Measurements from ENCODE around the gene GIT2.
A peak's percentile ranks its signal among the peaks of the same experiment; 100 is the strongest.

The GIT2 gene

GRCh38 chr12:109890620-109891170, 105.5 kb downstream of the GIT2 start:
- H3K27ac ChIP-seq (ENCODE audit: extremely low read depth, low read depth, low read length) = no peak overlapping the region
- no peaks in the 10 kb centered on the region for H3K9me3 ChIP-seq (ENCODE audit: control insufficient read depth, insufficient read depth, low read depth, low read length)
- no peak overlapping the region for H3K4me3 ChIP-seq (ENCODE audit: low read depth, low read length)
- H3K36me3 ChIP-seq (ENCODE audit: control insufficient read depth in 2 of 2, insufficient read depth in 1 of 2, low read length in 2 of 2) = no peaks in the 10 kb centered on the region
- ChIA-PET CTCF (interaction anchor here (2.3 kb wide), 1 partner anchor 46 kb away, joined by 6 read pairs; no protein-coding TSS in a partner anchor), POLR2A (no interaction called here)
- no peaks in the 10 kb centered on the region for H3K4me1 ChIP-seq (ENCODE audit: control insufficient read depth, insufficient read depth, low read length)
- no peak for TF ChIP-seq PRDM6 (tag by site-specific recombination; IDR thresholded peaks at IDR 0.05)
- no peak for TF ChIP-seq ZNF132 (tag by site-specific recombination; IDR thresholded peaks at IDR 0.05; ENCODE audit: borderline replicate concordance)
- TF ChIP-seq ZNF266 (tag by site-specific recombination; IDR thresholded peaks at IDR 0.05; ENCODE audit: low read depth) = no peak

GRCh38 chr12:109888179-109889020, 107.8 kb downstream of the GIT2 start:
- H3K4me3 ChIP-seq (ENCODE audit: low read depth, low read length) = no peak overlapping the region
- CTCF ChIA-PET = interaction anchor here (0.6 to 1.7 kb wide), 6 partner anchors 22 to 582 kb away, joined by 3 to 7 read pairs (median 4); no protein-coding TSS in a partner anchor
- H3K9me3 ChIP-seq (ENCODE audit: control insufficient read depth, insufficient read depth, low read depth, low read length) = no peaks in the 10 kb centered on the region
- no peaks in the 10 kb centered on the region for H3K36me3 ChIP-seq (ENCODE audit: control insufficient read depth in 2 of 2, insufficient read depth in 1 of 2, low read length in 2 of 2)
- POLR2A ChIA-PET = interaction anchor here (0.7 kb wide), 1 partner anchor 19 kb away, joined by 7 read pairs; no protein-coding TSS in a partner anchor
- no peaks in the 10 kb centered on the region for H3K4me1 ChIP-seq (ENCODE audit: control insufficient read depth, insufficient read depth, low read length)
- TF ChIP-seq PRDM10 (tag by site-specific recombination; IDR thresholded peaks at IDR 0.05) (peak; percentile 70), ZNF610 (tag by site-specific recombination; IDR thresholded peaks at IDR 0.05; ENCODE audit: borderline replicate concordance) (no peak), SCRT1 (tag by site-specific recombination; IDR thresholded peaks at IDR 0.05; ENCODE audit: borderline replicate concordance) (no peak), ZNF335 (tag by site-specific recombination; conservative IDR thresholded peaks at IDR 0.05) (peak; percentile 23)
- no peak overlapping the region for H3K27ac ChIP-seq (ENCODE audit: extremely low read depth, low read depth, low read length)

GRCh38 chr12:109885616-109886015, 110.6 kb downstream of the GIT2 start:
- ChIA-PET POLR2A (interaction anchor here (0.6 kb wide), 1 partner anchor 9 kb away, joined by 3 read pairs; no protein-coding TSS in a partner anchor), CTCF (interaction anchor here (1.0 to 2.0 kb wide), 3 partner anchors 32 to 81 kb away, joined by 3 to 9 read pairs (median 9); no protein-coding TSS in a partner anchor)
- Histone ChIP-seq H3K36me3 (ENCODE audit: control insufficient read depth in 2 of 2, insufficient read depth in 1 of 2, low read length in 2 of 2) (no peaks in the 10 kb centered on the region), H3K9me3 (ENCODE audit: control insufficient read depth, insufficient read depth, low read depth, low read length) (no peaks in the 10 kb centered on the region), H3K4me1 (ENCODE audit: control insufficient read depth, insufficient read depth, low read length) (no peaks in the 10 kb centered on the region; the same call in 1 of the 2 replicates), H3K4me3 (ENCODE audit: low read depth, low read length) (no peak overlapping the region), H3K27ac (ENCODE audit: extremely low read depth, low read depth, low read length) (no peak overlapping the region)
- TF ChIP-seq KLF8 (tag by site-specific recombination; IDR thresholded peaks at IDR 0.05) (no peak), BCL11A (tag by site-specific recombination; IDR thresholded peaks at IDR 0.05; ENCODE audit: low read depth) (no peak), ZNF202 (tag by site-specific recombination; IDR thresholded peaks at IDR 0.05; ENCODE audit: borderline replicate concordance) (no peak), ZNF692 (tag by site-specific recombination; IDR thresholded peaks at IDR 0.05) (no peak), ZSCAN4 (tag by site-specific recombination; IDR thresholded peaks at IDR 0.05) (no peak), HOXA7 (CRISPR knock-in tag; IDR thresholded peaks at IDR 0.05; ENCODE audit: borderline replicate concordance) (no peak), KLF1 (tag by site-specific recombination; IDR thresholded peaks at IDR 0.05) (no peak; the same call in 1 of the 2 replicates), KLF17 (tag by site-specific recombination; IDR thresholded peaks at IDR 0.05) (no peak), ZNF391 (tag by site-specific recombination; IDR thresholded peaks at IDR 0.05; ENCODE audit: borderline replicate concordance, low read depth) (no peak), HOXC10 (CRISPR knock-in tag; IDR thresholded peaks at IDR 0.05) (no peak)
